Right lobe of liver (tissue), 6 donors: ENCODE results near the gene C1orf232. TPM values are rescaled to one million over a fixed set of nuclear protein-coding genes. Genes with fewer than 3 reads are reported as not detected.
A peak's percentile ranks its signal among the peaks of the same experiment; 100 is the strongest.

Experiments
- ATAC-seq, 4 donors: fragments of 200-7000 bp; cut with Tn5 transposase; one replicate each; pipeline ENCODE4 v1.9.1; 2020; ENCODE audit warnings: mild to moderate bottlenecking in 4 of 4, moderate library complexity in 4 of 4
- DNase-seq, 3 donors: peaks; one replicate each; pipeline ENCODE4 v3.0.0-alpha.2; 2020
- H3K27ac ChIP-seq, 3 donors: fragments of 200-600 bp; one replicate each; pipeline ENCODE4 v1.8.0; 2022
- H3K27me3 ChIP-seq, 2 donors: fragments of 200-600 bp; one replicate each; pipeline ENCODE4 v1.8.0; 2022
- H3K36me3 ChIP-seq, 4 donors: fragments of 200-600 bp; sonication (generic) in 1 of 4; one replicate each; pipeline versions ENCODE4 v1.5.1 to v1.8.0; 2017 to 2022; ENCODE audit warnings: control low read depth in 1 of 4
- H3K4me1 ChIP-seq, 4 donors: fragments of 200-600 bp; sonication (generic) in 1 of 4; one replicate each; pipeline versions ENCODE4 v1.5.1 to v1.8.0; 2017 to 2022; ENCODE audit warnings: control low read depth in 1 of 4
- H3K4me3 ChIP-seq, 3 donors: fragments of 200-600 bp; one replicate each; pipeline ENCODE4 v1.8.0; 2022
- H3K9me3 ChIP-seq, 4 donors: fragments of 200-600 bp; sonication (generic) in 1 of 4; one replicate each; pipeline versions ENCODE4 v1.5.1 to v1.8.0; 2017 to 2022; ENCODE audit warnings: control low read depth in 1 of 4
- POLR2A ChIP-seq: fragments of 450-650 bp; IDR thresholded peaks from one replicate; pipeline ENCODE4 v1.6.1; 2017; ENCODE audit warnings: antibody characterized with exemption, mild to moderate bottlenecking
- WGBS: methylation state at CpG from one replicate; pipeline ENCODE4 v1.1.6; 2018; ENCODE audit warnings: low coverage, low lambda C conversion rate; ENCODE audit not compliant: insufficient coverage; ENCODE audit errors: missing lambda C conversion rate; 5-methylcytosine and 5-hydroxymethylcytosine counted together
- intact Hi-C, 2 donors: fragments of 100-400 bp; cut with DNase I; formaldehyde crosslinking; loops; one replicate each; pipeline versions ENCODE4 v1.11.2 to v1.14.1; 2022
- total RNA-seq, 6 experiments: library from RNA; depleted of rRNA in 2 of 6; stranded (reverse); fragments of >200 nt in 2 of 6; fragmentation: NEBNext Ultra II Directional in 3 of 6; extraction: Animal tissue kit (Norgen Biotek cat#: 25700) in 3 of 6; gene quantifications; one replicate each; pipeline versions ENCODE4 v1.1.0 to v1.2.4, GENCODE V29; 2016 to 2023
- TF ChIP-seq, protein P1 (sequence below), 4 donors: fragments of 200-600 bp in 3 of 4; fragments of 450-650 bp in 1 of 4; IDR thresholded peaks; one replicate each; pipeline versions ENCODE4 v1.5.1 to v1.8.0; 2016 to 2022; ENCODE audit warnings: antibody characterized with exemption in 4 of 4, mild to moderate bottlenecking in 2 of 4
- donor health status: DM: no; HTN: yes; CAD: no.
- donor health status: DM: no; HTN: no; CAD: no.
- donor health status: DM: no; HTN: no; CAD: no.
- donor health status: DM: no; HTN: yes; CAD: no.
- donor health status: DM: no; HTN: yes; CAD: no.

The C1orf232 gene
- total RNA-seq, 6 experiments from 2014 or later = not detected

GRCh38 chr1:26125382-26125781 is 43.4 kb downstream of the C1orf232 start:
- Histone ChIP-seq H3K36me3 (no peaks in the 10 kb centered on the region), H3K27ac (peak overlapping the region in 1 of 3 donors; percentile 18), H3K4me3 (no peak overlapping the region), H3K27me3 (no peaks in the 10 kb centered on the region), H3K4me1 (peaks cover 0 to 38% (median 5%) of the 10 kb centered on the region in 4 donors), H3K9me3 (no peaks in the 10 kb centered on the region)
- ATAC-seq (no peak), DNase-seq (no peak)
- TF ChIP-seq POLR2A = no peak
- TF ChIP-seq, protein P1, sequence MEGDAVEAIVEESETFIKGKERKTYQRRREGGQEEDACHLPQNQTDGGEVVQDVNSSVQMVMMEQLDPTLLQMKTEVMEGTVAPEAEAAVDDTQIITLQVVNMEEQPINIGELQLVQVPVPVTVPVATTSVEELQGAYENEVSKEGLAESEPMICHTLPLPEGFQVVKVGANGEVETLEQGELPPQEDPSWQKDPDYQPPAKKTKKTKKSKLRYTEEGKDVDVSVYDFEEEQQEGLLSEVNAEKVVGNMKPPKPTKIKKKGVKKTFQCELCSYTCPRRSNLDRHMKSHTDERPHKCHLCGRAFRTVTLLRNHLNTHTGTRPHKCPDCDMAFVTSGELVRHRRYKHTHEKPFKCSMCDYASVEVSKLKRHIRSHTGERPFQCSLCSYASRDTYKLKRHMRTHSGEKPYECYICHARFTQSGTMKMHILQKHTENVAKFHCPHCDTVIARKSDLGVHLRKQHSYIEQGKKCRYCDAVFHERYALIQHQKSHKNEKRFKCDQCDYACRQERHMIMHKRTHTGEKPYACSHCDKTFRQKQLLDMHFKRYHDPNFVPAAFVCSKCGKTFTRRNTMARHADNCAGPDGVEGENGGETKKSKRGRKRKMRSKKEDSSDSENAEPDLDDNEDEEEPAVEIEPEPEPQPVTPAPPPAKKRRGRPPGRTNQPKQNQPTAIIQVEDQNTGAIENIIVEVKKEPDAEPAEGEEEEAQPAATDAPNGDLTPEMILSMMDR (IDR thresholded peaks at IDR 0.05) = no peak
- intact Hi-C loops = no loop called here

- H3K9me3 ChIP-seq = no peaks in the 10 kb centered on the region
- ATAC-seq = peak; percentile 49 to 59 (median 56)
- H3K36me3 ChIP-seq = no peaks in the 10 kb centered on the region
- no peak overlapping the region for H3K4me3 ChIP-seq
- intact Hi-C loops = no loop called here
- TF ChIP-seq, protein P1 (IDR thresholded peaks at IDR 0.05) = no peak
- no peak for TF ChIP-seq POLR2A
- peak overlapping the region in 1 of 3 donors; percentile 18 for H3K27ac ChIP-seq
- H3K4me1 ChIP-seq = peaks cover 0 to 38% (median 5%) of the 10 kb centered on the region in 4 donors
- DNase-seq = no peak
- 34% methylated on average over 4 of the region's 4 CpGs for WGBS
- H3K27me3 ChIP-seq = no peaks in the 10 kb centered on the region
These were observed 44.1 kb downstream of the C1orf232 start for GRCh38 chr1:26124418-26125331.

- Histone ChIP-seq H3K9me3 (no peaks in the 10 kb centered on the region), H3K4me3 (no peak overlapping the region), H3K4me1 (peaks cover 0 to 38% (median 5%) of the 10 kb centered on the region in 4 donors), H3K36me3 (peaks cover 0 to 6% (median 0%) of the 10 kb centered on the region in 4 donors), H3K27ac (no peak overlapping the region), H3K27me3 (no peaks in the 10 kb centered on the region)
- intact Hi-C loops = no loop called here
- 80% methylated on average over 7 of the region's 7 CpGs for WGBS
- DNase-seq = no peak
- peak in 1 of 4 donors; percentile 52 for ATAC-seq
- TF ChIP-seq, protein P1 (IDR thresholded peaks at IDR 0.05) = no peak
- no peak for TF ChIP-seq POLR2A
These were observed 45.5 kb downstream of the C1orf232 start for GRCh38 chr1:26122988-26123973.

DNA sequence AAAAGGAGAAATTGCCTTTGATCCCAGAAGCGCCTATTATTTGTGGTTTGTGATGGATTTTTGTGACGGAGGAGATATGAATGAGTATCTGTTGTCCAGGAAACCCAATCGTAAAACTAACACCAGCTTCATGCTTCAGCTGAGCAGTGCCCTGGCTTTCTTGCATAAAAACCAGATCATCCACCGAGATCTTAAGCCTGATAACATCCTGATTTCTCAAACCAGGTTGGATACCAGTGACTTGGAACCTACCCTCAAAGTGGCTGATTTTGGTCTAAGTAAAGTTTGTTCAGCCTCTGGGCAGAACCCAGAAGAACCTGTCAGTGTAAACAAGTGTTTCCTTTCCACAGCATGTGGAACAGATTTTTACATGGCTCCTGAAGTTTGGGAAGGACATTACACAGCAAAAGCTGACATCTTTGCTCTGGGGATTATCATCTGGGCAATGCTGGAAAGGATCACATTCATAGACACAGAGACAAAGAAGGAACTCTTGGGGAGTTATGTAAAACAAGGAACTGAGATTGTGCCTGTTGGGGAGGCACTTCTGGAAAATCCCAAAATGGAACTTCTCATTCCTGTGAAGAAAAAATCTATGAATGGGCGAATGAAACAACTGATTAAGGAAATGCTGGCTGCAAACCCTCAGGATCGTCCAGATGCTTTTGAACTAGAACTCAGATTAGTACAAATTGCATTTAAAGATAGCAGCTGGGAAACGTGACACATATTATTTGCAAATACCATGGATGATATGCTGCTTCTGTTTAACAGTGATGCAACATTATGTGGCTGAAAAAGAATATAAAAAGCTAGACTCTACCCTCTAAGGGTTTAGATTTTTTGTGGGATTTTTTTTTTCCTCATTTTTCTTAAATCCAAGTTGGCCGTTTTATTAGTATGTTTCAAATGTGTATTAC is 46.6 kb downstream of the C1orf232 start:
- no peaks in the 10 kb centered on the region for H3K27me3 ChIP-seq
- intact Hi-C loops = no loop called here
- no peak for DNase-seq
- H3K27ac ChIP-seq = no peak overlapping the region
- H3K4me3 ChIP-seq = no peak overlapping the region
- peaks cover 0 to 38% (median 5%) of the 10 kb centered on the region in 4 donors for H3K4me1 ChIP-seq
- no peaks in the 10 kb centered on the region for H3K9me3 ChIP-seq
- WGBS = 57% methylated on average over 8 of the region's 8 CpGs
- ATAC-seq = peak in 1 of 4 donors; percentile 22
- no peak for TF ChIP-seq POLR2A
- TF ChIP-seq, protein P1 (IDR thresholded peaks at IDR 0.05) = no peak
- H3K36me3 ChIP-seq = peaks cover 0 to 11% (median 3%) of the 10 kb centered on the region in 4 donors
